ENCODE results near the gene PCSK7. TPM values are rescaled to one million over a fixed set of nuclear protein-coding genes. Genes with fewer than 3 reads are reported as not detected.

The PCSK7 gene
- total RNA-seq, 1 donor: 44.5 TPM

- Histone ChIP-seq H3K27me3 (ENCODE audit: insufficient read depth, low read length) (no peaks in the 10 kb centered on the region), H3K9me3 (ENCODE audit: low read depth, low read length) (no peaks in the 10 kb centered on the region), H4K20me1 (ENCODE audit: insufficient read depth, low read length) (no peaks in the 10 kb centered on the region), H3K4me1 (ENCODE audit: insufficient read depth, low read length) (peaks cover 27% of the 10 kb centered on the region), H3K4me3 (ENCODE audit: insufficient read depth, low read length) (peak within 1 kb of the TSS; percentile 89), H3K36me3 (ENCODE audit: insufficient read depth, low read length) (peaks cover 15% of the 10 kb centered on the region), H2AFZ (ENCODE audit: low read length) (peak within 1 kb of the TSS; percentile 62), H3K27ac (ENCODE audit: low read depth, low read length) (peak within 1 kb of the TSS; percentile 72), H3K79me2 (ENCODE audit: insufficient read depth, low read length) (peaks cover 10% of the 10 kb centered on the region), H3K4me2 (ENCODE audit: insufficient read depth, low read length) (peak within 1 kb of the TSS; percentile 87)
- DNase-seq (ENCODE audit: insufficient read length, low spot score, missing footprints): peak; percentile 96
- TF ChIP-seq CTCF (IDR thresholded peaks at IDR 0.05; ENCODE audit: extremely low read depth, low read depth, low read length): no peak
Observed at GRCh38 chr11:117178210-117179034, 53.5 kb downstream of the PCSK7 start, which contains the start of gene SIDT2. TSS of gene SIDT2 (plus strand) at chr11:117178743. CDS start at chr11:117179264, 521 bp downstream.

DNA sequence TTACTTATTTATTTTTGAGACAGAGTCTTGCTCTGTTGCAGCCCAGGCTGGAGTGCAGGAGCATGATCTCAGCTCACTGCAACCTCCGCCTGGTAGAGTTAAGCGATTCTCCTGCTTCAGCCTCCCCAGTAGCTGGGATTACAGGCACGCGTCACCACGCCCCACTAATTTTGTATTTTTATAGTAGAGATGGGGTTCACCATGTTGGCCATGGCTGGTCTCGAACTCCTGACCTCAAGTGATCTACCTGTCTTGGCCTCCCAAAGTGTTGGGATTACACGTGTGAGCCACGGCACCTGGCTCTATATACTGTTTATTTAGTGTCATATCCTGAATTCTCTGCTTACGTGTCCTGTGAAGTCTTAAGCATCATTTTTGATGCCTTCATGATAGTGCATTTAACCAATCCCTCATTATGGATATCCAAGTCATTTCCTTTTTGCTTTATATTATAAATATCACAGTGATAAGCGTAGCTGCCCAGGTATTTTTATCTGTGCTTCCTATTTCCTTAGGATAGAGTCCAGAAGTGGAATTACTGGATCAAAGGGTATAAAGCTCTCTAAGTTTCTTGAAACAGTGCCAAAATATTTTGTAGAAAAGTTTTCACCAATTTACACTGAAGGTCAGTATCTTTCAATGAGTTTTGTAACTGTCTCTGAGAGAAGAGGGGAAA lies 54.2 kb downstream of the PCSK7 start:
- no peaks in the 10 kb centered on the region for H4K20me1 ChIP-seq (ENCODE audit: insufficient read depth, low read length)
- no peak for TF ChIP-seq CTCF (IDR thresholded peaks at IDR 0.05; ENCODE audit: extremely low read depth, low read depth, low read length)
- peaks cover 31% of the 10 kb centered on the region for H3K4me1 ChIP-seq (ENCODE audit: insufficient read depth, low read length)
- DNase-seq (ENCODE audit: insufficient read length, low spot score, missing footprints): no peak
- H3K27me3 ChIP-seq (ENCODE audit: insufficient read depth, low read length): no peaks in the 10 kb centered on the region
- peaks cover 10% of the 10 kb centered on the region for H3K36me3 ChIP-seq (ENCODE audit: insufficient read depth, low read length)
- peak overlapping the region; percentile 89 for H3K4me3 ChIP-seq (ENCODE audit: insufficient read depth, low read length)
- peak overlapping the region; percentile 72 for H3K27ac ChIP-seq (ENCODE audit: low read depth, low read length)
- peak overlapping the region; percentile 87 for H3K4me2 ChIP-seq (ENCODE audit: insufficient read depth, low read length)
- peak overlapping the region; percentile 62 for H2AFZ ChIP-seq (ENCODE audit: low read length)
- peaks cover 10% of the 10 kb centered on the region for H3K79me2 ChIP-seq (ENCODE audit: insufficient read depth, low read length)
- H3K9me3 ChIP-seq (ENCODE audit: low read depth, low read length): no peaks in the 10 kb centered on the region

DNA sequence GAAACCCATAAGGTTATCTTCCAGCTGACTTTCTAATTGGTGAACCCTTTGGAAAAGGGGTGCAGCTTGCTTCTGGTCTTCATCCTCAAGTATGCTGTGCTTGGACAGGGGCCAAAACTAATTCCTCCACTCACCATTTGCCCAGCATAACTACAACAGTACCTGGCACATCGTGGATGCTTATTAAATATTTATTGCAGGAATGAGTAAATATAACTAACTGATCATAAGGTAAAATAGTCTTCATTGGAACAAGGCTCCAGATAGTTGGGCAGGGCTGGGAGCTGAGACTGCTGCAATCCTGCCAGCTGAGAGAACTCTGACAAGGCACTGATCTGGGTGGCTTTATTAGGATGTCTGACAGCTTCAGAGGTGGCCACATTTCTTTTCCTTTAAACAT lies 55.7 kb downstream of the PCSK7 start:
- no peak for TF ChIP-seq CTCF (IDR thresholded peaks at IDR 0.05; ENCODE audit: extremely low read depth, low read depth, low read length)
- no peak overlapping the region for H3K4me2 ChIP-seq (ENCODE audit: insufficient read depth, low read length)
- no peak overlapping the region for H3K4me3 ChIP-seq (ENCODE audit: insufficient read depth, low read length)
- no peak overlapping the region for H2AFZ ChIP-seq (ENCODE audit: low read length)
- no peak for DNase-seq (ENCODE audit: insufficient read length, low spot score, missing footprints)
- H3K27me3 ChIP-seq (ENCODE audit: insufficient read depth, low read length): no peaks in the 10 kb centered on the region
- H3K36me3 ChIP-seq (ENCODE audit: insufficient read depth, low read length): no peaks in the 10 kb centered on the region
- H4K20me1 ChIP-seq (ENCODE audit: insufficient read depth, low read length): peaks cover under 1% of the 10 kb centered on the region
- H3K27ac ChIP-seq (ENCODE audit: low read depth, low read length): no peak overlapping the region
- H3K9me3 ChIP-seq (ENCODE audit: low read depth, low read length): no peaks in the 10 kb centered on the region
- H3K79me2 ChIP-seq (ENCODE audit: insufficient read depth, low read length): peaks cover 10% of the 10 kb centered on the region
- H3K4me1 ChIP-seq (ENCODE audit: insufficient read depth, low read length): peaks cover 40% of the 10 kb centered on the region

DNA sequence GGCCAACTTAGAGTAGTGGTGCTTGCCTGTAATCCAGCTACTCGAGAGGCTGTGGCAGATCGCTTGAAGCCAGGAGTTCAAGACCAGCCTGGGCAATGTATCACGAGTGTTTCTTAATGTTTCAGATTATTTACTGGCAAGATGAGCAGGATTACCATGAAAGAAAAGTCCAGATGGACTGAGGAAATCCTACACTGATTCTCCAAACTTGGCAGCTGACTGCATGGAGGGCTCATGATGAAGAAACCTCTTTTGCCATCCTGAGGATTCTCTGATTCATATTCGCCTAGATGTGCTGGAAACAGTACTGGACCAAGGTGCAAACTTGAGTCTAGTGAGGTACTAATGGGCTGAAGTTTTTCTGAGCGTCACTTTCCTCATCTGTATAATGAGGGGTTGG lies 56.1 kb downstream of the PCSK7 start:
- DNase-seq (ENCODE audit: insufficient read length, low spot score, missing footprints): no peak
- no peak for TF ChIP-seq CTCF (IDR thresholded peaks at IDR 0.05; ENCODE audit: extremely low read depth, low read depth, low read length)
- Histone ChIP-seq H3K36me3 (ENCODE audit: insufficient read depth, low read length) (peaks cover 1% of the 10 kb centered on the region), H3K4me2 (ENCODE audit: insufficient read depth, low read length) (no peak overlapping the region), H3K4me1 (ENCODE audit: insufficient read depth, low read length) (peaks cover 39% of the 10 kb centered on the region), H3K27ac (ENCODE audit: low read depth, low read length) (no peak overlapping the region), H3K4me3 (ENCODE audit: insufficient read depth, low read length) (no peak overlapping the region), H2AFZ (ENCODE audit: low read length) (no peak overlapping the region), H3K9me3 (ENCODE audit: low read depth, low read length) (no peaks in the 10 kb centered on the region), H3K27me3 (ENCODE audit: insufficient read depth, low read length) (no peaks in the 10 kb centered on the region), H4K20me1 (ENCODE audit: insufficient read depth, low read length) (peaks cover 4% of the 10 kb centered on the region), H3K79me2 (ENCODE audit: insufficient read depth, low read length) (peaks cover 7% of the 10 kb centered on the region)

Measured in osteoblast (primary cell).